Measurements from ENCODE around the gene PCSK4.

The PCSK4 gene

DNA sequence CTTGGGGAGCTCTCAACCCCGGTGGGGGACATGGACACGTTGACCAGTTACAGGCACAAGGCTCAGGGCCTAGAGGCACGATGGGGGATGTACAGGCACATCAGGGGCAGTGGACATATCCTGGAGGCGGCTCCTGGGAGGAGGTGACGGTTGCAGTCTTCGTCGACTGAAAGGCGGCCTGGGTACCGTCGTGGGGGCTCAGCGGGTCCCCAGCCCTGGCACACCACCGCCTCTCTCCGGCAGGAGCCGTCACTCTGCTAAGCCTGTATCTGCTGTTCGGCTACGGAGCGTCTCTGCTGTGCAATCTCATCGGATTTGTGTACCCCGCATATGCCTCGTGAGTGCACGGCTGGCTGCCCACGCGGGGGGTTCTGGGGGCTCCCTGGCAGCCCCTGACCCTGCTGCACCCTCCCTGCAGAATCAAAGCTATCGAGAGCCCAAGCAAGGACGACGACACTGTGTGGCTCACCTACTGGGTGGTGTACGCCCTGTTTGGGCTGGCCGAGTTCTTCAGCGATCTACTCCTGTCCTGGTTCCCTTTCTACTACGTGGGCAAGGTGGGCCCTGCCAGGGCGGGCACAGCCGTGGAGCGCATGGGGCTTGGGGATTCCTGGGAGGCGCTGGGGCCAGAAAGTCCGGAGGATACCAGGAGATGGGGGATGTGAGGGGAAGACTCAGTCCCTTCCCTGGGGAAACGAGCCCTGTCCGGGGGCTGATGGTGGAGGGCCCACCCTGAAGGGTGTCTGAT is 5.1 kb upstream of the PCSK4 start:
- H3F3A ChIP-seq (ENCODE audit: insufficient read depth), result no peaks in the 10 kb centered on the region
- no peak overlapping the region for H3K9ac ChIP-seq (ENCODE audit: low read length)
- no peaks in the 10 kb centered on the region for H3K9me3 ChIP-seq (ENCODE audit: insufficient read depth, low read length)
- H3K36me3 ChIP-seq (ENCODE audit: low read length), result no peaks in the 10 kb centered on the region
- H4K20me1 ChIP-seq (ENCODE audit: low read depth, low read length), result no peaks in the 10 kb centered on the region
- no peaks in the 10 kb centered on the region for H3K27me3 ChIP-seq (ENCODE audit: low read length)
- no peak overlapping the region for H3K4me2 ChIP-seq (ENCODE audit: low read depth, low read length, poor library complexity, severe bottlenecking)
- no peak overlapping the region for H3K27ac ChIP-seq (ENCODE audit: low read depth, low read length)
- no peak overlapping the region for H2AFZ ChIP-seq (ENCODE audit: low read depth, low read length, severe bottlenecking)
- TF ChIP-seq CTCF (IDR thresholded peaks at IDR 0.05; ENCODE audit: insufficient read depth, low read length, poor library complexity, severe bottlenecking) (no peak), EZH2phosphoT487 (conservative IDR thresholded peaks at IDR 0.05; ENCODE audit: low read length) (no peak)
- no peaks in the 10 kb centered on the region for H3K79me2 ChIP-seq (ENCODE audit: insufficient read depth, low read length)
- H3K9me2 ChIP-seq (replicated peaks; ENCODE audit: insufficient read depth, low read length), result no peaks in the 10 kb centered on the region
- H3K4me3 ChIP-seq (ENCODE audit: insufficient read depth, low read length, poor library complexity, severe bottlenecking), result no peak overlapping the region

- H3K9me2 ChIP-seq (replicated peaks; ENCODE audit: insufficient read depth, low read length), result no peaks in the 10 kb centered on the region
- no peaks in the 10 kb centered on the region for H4K20me1 ChIP-seq (ENCODE audit: low read depth, low read length)
- no peak for TF ChIP-seq CTCF (IDR thresholded peaks at IDR 0.05; ENCODE audit: insufficient read depth, low read length, poor library complexity, severe bottlenecking)
- no peak for TF ChIP-seq EZH2phosphoT487 (conservative IDR thresholded peaks at IDR 0.05; ENCODE audit: low read length)
- no peak overlapping the region for H3K4me3 ChIP-seq (ENCODE audit: insufficient read depth, low read length, poor library complexity, severe bottlenecking)
- H2AFZ ChIP-seq (ENCODE audit: low read depth, low read length, severe bottlenecking), result no peak overlapping the region
- H3K27me3 ChIP-seq (ENCODE audit: low read length), result no peaks in the 10 kb centered on the region
- H3F3A ChIP-seq (ENCODE audit: insufficient read depth), result no peaks in the 10 kb centered on the region
- no peaks in the 10 kb centered on the region for H3K36me3 ChIP-seq (ENCODE audit: low read length)
- no peaks in the 10 kb centered on the region for H3K9me3 ChIP-seq (ENCODE audit: insufficient read depth, low read length)
- H3K4me2 ChIP-seq (ENCODE audit: low read depth, low read length, poor library complexity, severe bottlenecking), result no peak overlapping the region
- H3K9ac ChIP-seq (ENCODE audit: low read length), result no peak overlapping the region
- H3K27ac ChIP-seq (ENCODE audit: low read depth, low read length), result no peak overlapping the region
- H3K79me2 ChIP-seq (ENCODE audit: insufficient read depth, low read length), result no peaks in the 10 kb centered on the region
Observed at GRCh38 chr19:1494115-1494815, 4.1 kb upstream of the PCSK4 start.

GRCh38 chr19:1492474-1493006 is 2.4 kb upstream of the PCSK4 start:
- Histone ChIP-seq H3K9ac (ENCODE audit: low read length) (no peak overlapping the region), H3K4me3 (ENCODE audit: insufficient read depth, low read length, poor library complexity, severe bottlenecking) (no peak overlapping the region), H3K4me2 (ENCODE audit: low read depth, low read length, poor library complexity, severe bottlenecking) (no peak overlapping the region), H3K27ac (ENCODE audit: low read depth, low read length) (no peak overlapping the region), H4K20me1 (ENCODE audit: low read depth, low read length) (no peaks in the 10 kb centered on the region), H2AFZ (ENCODE audit: low read depth, low read length, severe bottlenecking) (no peak overlapping the region), H3K9me3 (ENCODE audit: insufficient read depth, low read length) (no peaks in the 10 kb centered on the region), H3K36me3 (ENCODE audit: low read length) (no peaks in the 10 kb centered on the region), H3F3A (ENCODE audit: insufficient read depth) (no peaks in the 10 kb centered on the region), H3K27me3 (ENCODE audit: low read length) (no peaks in the 10 kb centered on the region), H3K79me2 (ENCODE audit: insufficient read depth, low read length) (no peaks in the 10 kb centered on the region), H3K9me2 (replicated peaks; ENCODE audit: insufficient read depth, low read length) (no peaks in the 10 kb centered on the region)
- TF ChIP-seq EZH2phosphoT487 (conservative IDR thresholded peaks at IDR 0.05; ENCODE audit: low read length), result no peak
- TF ChIP-seq CTCF (IDR thresholded peaks at IDR 0.05; ENCODE audit: insufficient read depth, low read length, poor library complexity, severe bottlenecking), result no peak

Data from SU-DHL-6 (cell line).